ENCODE data around the gene PRKCE.

Gene PRKCE

GRCh38 chr2:46170611-46171350 is 519.3 kb downstream of the PRKCE start:
- no peak for DNase-seq (ENCODE audit: low read depth)

DNA sequence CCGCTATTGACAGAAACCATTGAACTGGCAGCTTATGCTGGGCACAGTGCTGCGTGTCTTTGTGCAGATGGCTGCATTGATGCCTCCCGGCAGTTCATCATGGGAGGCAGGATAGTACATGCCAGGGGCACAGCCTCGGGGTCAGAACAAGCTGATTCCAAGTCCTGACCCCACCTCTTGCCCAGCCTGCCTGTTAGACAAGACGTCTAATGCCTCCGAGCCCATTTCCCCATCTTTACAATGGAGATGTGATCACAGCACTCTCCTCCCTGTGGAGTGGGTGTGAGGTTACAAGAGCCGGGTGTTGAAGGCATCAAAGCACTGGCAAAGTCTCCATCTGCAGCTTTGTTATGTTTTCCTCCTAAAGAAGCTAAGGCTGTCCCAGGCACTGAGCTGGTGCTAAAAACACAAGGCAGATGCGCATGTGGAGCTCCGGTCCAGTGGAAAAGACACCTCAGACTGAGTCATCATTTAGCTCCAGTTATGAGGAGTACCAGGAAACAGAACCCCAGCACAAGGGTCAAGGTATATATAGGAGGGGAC is 520.0 kb downstream of the PRKCE start:
- no peak for DNase-seq (ENCODE audit: low read depth)

- no peak for DNase-seq (ENCODE audit: low read depth)
Measured at GRCh38 chr2:46171996-46172546, 520.6 kb downstream of the PRKCE start.

GRCh38 chr2:46173030-46173429 is 521.6 kb downstream of the PRKCE start:
- no peak for DNase-seq (ENCODE audit: low read depth)

GRCh38 chr2:46173636-46174250 is 522.3 kb downstream of the PRKCE start:
- DNase-seq (ENCODE audit: low read depth), result no peak

DNA sequence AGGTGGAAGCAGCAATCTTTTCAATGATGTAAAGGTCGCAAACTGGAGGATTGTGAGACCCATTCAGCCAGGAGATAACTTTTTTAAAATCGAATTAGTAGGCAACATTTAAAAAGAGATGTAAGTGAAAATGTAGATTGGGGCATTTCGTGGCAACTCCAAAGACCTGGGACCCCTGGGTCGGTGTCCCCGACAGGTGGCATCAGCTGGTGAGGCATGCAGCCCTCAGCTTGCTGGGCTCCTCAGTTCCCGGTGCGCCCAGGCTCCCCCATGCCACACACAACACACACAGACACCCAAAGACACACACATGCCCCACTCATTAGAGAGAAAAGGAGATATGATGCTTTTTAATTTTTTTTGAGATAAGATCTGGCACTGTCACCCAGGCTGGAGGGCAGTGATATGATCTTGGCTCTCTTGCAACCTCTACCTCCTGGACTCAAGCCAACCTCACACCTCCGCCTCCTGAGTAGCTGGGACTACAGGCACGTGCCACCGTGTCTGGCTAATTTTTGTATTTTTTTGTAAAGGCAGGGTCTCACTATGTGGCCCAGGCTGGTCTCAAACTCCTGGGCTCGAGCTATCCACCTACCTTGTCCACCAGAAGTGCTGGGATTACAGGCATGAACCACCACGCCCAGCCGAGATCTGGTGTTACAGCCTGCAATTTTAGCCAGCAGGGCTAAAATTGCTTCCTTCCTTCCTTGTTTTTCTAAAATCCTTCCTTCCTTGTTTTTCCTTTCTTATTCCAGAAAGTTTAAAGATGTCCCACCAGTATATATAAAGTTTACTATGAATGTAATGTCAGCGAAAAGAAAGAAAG is 523.1 kb downstream of the PRKCE start:
- DNase-seq (ENCODE audit: low read depth), result no peak

DNA sequence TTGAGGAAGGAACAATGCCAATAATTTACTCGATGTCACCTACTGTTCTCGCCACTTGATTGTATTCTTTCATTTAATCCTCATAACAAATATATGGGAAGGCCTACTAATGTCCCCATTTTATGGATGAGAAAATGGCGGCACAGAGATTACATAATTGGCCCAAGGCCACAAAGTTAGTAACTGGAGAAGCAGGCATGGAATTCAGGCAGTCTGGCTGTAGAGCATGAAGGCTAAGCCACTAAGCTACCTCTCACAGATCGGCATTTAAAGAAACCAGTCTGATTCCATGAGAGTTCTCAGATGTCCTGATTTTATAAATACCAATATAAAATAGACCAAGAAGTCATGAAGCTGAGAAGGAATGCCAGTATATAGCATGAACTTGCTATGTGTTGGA is 523.9 kb downstream of the PRKCE start:
- DNase-seq (ENCODE audit: low read depth), result no peak

DNA sequence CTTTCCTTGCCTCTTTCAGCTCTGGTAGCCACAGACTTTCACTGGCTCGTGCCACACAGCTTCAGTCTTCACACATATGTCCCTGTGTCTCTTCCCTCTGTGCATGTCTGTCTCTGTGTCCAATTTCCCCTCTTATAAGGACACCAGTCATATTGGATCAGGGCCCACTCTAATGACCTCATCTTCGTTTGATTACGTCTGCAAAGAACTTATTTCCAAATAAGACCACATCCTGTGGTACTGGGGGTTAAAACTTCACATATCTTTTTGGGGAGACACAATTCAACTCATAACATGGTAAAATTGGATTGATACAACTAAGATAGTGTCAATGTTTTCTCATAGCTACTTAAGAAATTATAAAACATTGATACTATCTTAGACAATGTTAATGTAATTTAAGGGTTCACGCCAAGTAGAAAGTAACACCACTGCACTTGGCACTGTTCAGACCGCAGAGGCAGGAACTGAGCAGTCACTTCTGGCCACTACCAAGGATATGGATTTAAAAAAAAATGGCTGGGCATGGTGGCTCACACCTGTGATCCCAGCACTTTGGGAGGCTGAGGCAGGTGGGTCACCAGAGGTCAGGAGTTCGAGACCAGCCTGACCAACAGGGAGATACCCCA is 526.1 kb downstream of the PRKCE start:
- no peak for DNase-seq (ENCODE audit: low read depth)

DNA sequence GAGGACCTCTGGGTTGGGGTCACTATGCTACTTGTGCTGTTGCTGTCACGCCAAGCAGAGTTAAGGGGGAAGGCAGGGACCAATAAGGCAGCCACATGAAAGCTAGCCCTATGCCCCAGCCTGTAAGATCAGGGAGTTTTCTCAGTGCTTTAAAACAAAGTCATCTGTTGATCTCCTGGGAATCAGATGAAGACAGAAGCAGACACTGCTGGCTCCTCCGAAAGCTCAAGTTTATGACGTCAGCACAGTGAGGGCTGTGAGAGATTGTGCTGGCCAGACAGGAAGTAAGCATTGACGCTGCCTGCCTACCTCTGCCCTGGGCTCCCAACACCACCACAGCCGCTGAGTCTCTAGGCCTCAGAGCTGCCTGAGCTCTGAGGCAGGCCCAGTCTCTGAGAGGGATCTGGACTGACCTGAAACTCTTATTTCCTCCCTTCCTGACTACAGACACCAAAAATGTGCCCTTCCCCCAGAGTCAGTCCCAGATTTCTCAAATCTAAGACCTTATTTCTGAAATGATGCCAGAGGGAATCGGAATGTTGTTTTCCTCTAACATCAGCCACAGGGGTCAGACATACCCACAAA is 527.7 kb downstream of the PRKCE start:
- no peak for DNase-seq (ENCODE audit: low read depth)

- DNase-seq (ENCODE audit: low read depth), result no peak
Measured at GRCh38 chr2:46180189-46180588, 528.7 kb downstream of the PRKCE start.

DNA sequence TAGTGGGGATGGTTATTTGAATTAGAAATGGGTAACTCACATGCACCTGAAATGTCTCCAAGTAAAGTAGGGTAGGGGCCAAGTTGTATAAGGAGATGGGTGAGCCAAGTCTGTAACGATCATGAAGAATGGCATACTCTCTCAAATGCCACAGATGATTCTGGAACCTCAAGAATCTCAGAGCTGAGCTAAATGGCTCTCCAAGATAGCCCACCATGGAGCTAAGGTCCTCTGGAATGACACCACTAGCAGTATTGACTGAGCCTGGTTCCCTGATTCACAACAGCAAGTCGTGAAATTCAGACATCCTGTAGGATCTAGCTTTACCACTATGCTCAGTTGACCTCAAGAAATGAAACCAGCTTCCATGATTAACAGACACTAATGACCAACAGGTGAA is 529.8 kb downstream of the PRKCE start:
- no peak for DNase-seq (ENCODE audit: low read depth)

DNA sequence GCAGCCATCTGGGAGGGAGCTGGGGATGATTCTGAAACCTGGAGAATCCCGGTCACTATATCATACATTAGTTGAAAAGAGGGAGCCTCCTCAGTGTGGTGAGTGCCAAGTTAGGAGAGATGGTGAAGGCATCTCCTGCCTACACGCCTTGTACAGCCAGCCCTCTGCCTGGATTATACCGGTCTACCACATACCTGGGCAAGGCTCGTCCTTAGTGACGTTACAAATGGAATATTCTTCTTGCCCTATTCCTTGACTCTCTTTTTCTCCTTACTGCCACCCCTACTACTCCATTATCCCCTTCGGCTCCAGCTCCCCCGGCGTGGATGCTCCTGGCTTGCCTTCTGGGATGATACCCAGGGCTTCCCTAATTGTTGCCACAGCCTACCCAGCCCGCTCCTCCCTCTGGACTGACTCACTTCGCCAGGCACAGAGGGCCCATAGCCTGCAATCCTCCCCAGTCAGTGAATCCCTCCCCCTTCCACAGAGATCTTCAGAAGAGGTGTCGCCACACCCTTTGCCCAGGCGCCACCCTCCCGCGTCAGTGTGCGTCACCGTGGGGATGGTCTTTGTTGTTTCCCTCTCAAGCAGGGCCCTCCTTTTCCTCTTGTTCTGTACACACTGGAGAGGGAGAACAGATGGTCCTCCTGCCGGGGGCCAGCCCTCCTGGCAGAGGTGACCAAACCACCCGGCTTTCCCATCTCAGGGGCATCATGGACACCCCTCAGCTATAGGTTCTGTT is 530.5 kb downstream of the PRKCE start:
- DNase-seq (ENCODE audit: low read depth), result no peak

- DNase-seq (ENCODE audit: low read depth), result no peak
Measured at GRCh38 chr2:46183426-46183825, 532.0 kb downstream of the PRKCE start.

DNA sequence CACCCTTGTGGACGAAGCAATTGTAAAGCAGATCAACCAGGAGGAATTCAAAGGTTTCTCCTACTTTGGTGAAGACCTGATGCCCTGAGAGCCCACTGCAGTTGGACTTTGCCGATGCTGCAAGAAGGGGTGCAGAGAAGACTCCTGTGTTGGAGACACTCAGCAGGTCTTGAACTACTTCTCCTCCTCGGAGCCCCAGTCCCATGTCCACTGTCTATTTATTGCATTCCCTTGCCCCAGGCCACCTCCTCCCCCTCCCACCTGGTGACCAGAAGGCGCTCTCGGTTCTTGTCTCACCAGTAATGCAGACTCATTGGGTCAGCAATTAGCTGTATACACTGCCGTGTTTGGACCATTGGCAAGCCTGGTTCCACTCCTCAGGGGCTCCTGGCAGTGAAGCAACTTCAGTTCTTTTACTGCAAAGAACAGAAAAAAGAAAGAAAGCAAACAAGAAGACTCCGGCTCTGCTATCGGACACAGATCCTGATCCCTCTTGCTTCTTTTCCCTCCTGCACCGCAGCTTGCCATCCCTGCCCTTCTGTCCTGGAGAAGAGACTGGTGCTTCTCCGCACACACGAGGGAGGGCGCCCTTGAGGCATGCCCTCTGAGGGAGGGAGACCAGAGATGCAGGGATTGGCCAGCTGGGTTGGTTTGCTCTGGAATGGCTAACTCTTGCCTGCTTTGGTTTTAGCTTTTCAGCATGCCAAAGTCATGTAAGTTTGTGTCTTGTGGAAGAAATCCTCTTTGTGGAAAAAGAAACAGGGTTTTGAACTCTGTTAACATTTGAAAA is 533.5 kb downstream of the PRKCE start:
- no peak for DNase-seq (ENCODE audit: low read depth)

- DNase-seq (ENCODE audit: low read depth), result no peak
Measured at GRCh38 chr2:46187112-46187618, 535.7 kb downstream of the PRKCE start.

DNA sequence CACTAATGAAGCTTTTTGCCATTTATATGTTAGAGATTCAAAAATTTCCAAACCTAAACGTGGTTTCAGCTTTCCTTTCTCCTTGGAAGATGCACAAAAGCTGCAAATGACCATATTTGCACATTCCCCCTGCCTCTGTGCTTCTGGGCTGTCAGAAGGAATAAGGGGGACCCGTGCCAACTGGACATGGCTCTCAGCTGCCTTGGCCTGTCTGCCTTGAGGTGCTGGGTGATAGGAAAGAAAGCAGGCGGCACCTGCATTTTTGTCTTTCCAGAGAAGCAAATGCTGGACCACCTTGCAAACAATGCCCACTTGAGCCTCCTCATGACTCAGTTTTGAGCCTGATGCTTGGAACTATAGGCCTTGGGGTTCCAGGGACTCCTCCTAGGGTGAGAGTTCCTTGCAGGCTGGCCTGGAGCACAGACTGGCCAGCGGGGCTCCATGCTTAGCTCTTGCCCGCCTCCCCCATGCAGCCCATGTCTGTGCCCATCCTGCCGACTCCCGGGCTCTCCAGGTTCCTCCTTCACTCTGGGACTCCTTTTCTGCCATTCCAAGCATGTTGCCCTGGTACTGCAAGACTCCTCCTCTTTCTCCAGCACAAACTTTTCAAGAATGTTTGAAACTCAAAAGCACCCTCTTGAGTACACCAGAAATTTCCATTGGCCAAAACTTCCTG is 536.7 kb downstream of the PRKCE start:
- no peak for DNase-seq (ENCODE audit: low read depth)

DNA sequence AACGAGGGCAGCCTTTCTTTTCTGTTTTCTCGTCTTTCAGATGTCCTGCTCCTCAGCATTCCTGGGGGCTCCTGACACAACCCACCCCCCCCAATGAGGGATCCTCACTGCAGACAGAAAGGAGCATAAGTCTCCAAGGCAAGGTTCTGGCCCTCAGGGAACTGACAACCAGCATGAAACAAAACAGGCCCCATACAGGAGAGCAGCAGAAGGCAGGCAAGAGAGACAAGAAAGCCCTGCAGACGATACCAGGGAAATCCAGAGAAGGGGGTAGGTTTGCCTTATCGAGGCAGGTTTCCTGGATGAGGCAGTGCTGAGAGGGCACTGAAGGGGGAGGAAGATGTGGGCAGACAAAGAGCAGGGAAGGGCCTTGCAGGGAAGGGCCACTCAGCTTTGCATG is 541.9 kb downstream of the PRKCE start:
- no peak for DNase-seq (ENCODE audit: low read depth)

GRCh38 chr2:46193855-46194254 is 542.4 kb downstream of the PRKCE start:
- no peak for DNase-seq (ENCODE audit: low read depth)

DNA sequence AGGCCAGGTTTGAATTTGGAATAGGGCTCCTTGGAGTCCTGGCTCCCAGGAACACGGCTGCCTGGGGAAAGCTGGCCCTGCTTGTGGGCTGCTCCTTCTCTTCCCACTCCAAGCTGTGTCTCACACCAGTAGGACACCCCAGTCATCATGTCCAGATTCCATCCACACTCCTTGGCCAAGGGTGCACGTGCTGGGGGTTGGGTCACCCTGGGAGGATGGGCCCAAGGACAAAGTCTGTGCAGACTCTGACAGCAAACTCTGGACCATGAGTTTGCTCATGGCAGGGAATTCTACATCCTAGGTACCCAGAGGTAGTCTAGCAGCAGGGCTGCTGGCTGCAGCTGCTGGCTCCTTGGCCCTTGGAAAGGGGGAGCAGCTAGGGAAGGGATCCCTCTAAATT is 543.4 kb downstream of the PRKCE start:
- no peak for DNase-seq (ENCODE audit: low read depth)

All from stimulated activated CD8-positive, alpha-beta memory T cell treated with anti-CD3 and anti-CD28 coated beads, Interleukin-15, amount 100 ng/mL, for 24 hours (primary cell).